Endothelial cell of umbilical vein (primary cell): Measurements from ENCODE around the gene GNAL. TPM values are rescaled to one million over a fixed set of nuclear protein-coding genes. Genes with fewer than 3 reads are reported as not detected.

Experiments used
- BruUV-seq: library from RNA; stranded (reverse); fragments of 400-500 nt; replicated peaks from 2 replicates; lab custom pipeline; 2021; lab: Mats Ljungman, UMichigan
- CTCF ChIA-PET: fragments of 300-600, 350-600 bp; sonication (Branson Sonifier 250); formaldehyde crosslinking; loops from one replicate; lab custom pipeline; 2021; ENCODE audit warnings: antibody characterized with exemption, inconsistent platforms; lab: Charles Lee
- POLR2A ChIA-PET: fragments of 300-600, 350-600 bp; sonication (Branson Sonifier 250); formaldehyde crosslinking; loops from one replicate; lab custom pipeline; 2021; ENCODE audit warnings: antibody characterized with exemption, inconsistent platforms; lab: Charles Lee
- DNase-seq: peaks from one replicate; pipeline ENCODE4 v3.0.0-alpha.2; 2011; ENCODE audit warnings: low read depth, low spot score
- FAIRE-seq: peaks from 2 replicates; lab custom pipeline; 2011; peaks lifted over from hg19 to GRCh38; lab: Jason Lieb, UNC
- H2AFZ ChIP-seq: 2 replicates; pipeline ENCODE4 v1.6.0; 2012; ENCODE audit warnings: low read depth, low read length, control low read depth, inconsistent platforms
- H3K27ac ChIP-seq: 2 replicates; pipeline ENCODE4 v1.5.1; 2011; ENCODE audit warnings: low read depth, mild to moderate bottlenecking, control low read depth, low read length, moderate library complexity; ENCODE audit not compliant: insufficient read depth
- H3K27me3 ChIP-seq, 2 experiments: 2 replicates each; pipeline versions ENCODE4 v1.6.0 to v1.6.1; 2011; ENCODE audit warnings: low read length in 2 of 2, mixed read lengths in 1 of 2; ENCODE audit not compliant: control insufficient read depth in 2 of 2, insufficient read depth in 2 of 2
- H3K36me3 ChIP-seq, 2 experiments: 2 replicates in 1 of 2; 3 replicates in 1 of 2; pipeline ENCODE4 v1.5.1; 2011; ENCODE audit warnings: low read length in 2 of 2, mild to moderate bottlenecking in 1 of 2, moderate library complexity in 1 of 2; ENCODE audit not compliant: control insufficient read depth in 2 of 2, insufficient read depth in 2 of 2; ENCODE audit errors: extremely low read depth in 1 of 2
- H3K4me1 ChIP-seq: 3 replicates; pipeline ENCODE4 v1.5.1; 2011; ENCODE audit warnings: mild to moderate bottlenecking, low read length; ENCODE audit not compliant: control insufficient read depth, insufficient read depth; ENCODE audit errors: extremely low read depth
- H3K4me2 ChIP-seq: 2 replicates; pipeline ENCODE4 v1.6.1; 2011; ENCODE audit warnings: low read length, control low read depth, mixed read lengths; ENCODE audit not compliant: insufficient read depth
- H3K4me3 ChIP-seq, 3 experiments: fragments of 200-600 bp in 1 of 3; sonication (generic), shearing (Covaris generic) in 1 of 3; replicated peaks in 1 of 3; 2 replicates each; pipeline ENCODE4 v1.5.1; 2011 to 2016; ENCODE audit warnings: control low read depth in 3 of 3, low read length in 3 of 3, mild to moderate bottlenecking in 2 of 3, inconsistent platforms in 1 of 3, low read depth in 1 of 3, moderate library complexity in 1 of 3; ENCODE audit not compliant: insufficient read depth in 1 of 3
- H3K79me2 ChIP-seq: 2 replicates; pipeline ENCODE4 v1.6.0; 2012; ENCODE audit warnings: low read length, inconsistent platforms; ENCODE audit not compliant: control insufficient read depth, insufficient read depth
- H3K9ac ChIP-seq: replicated peaks from 2 replicates; pipeline ENCODE3; 2011; ENCODE audit warnings: low read length, control low read depth; ENCODE audit not compliant: insufficient read depth; ENCODE audit errors: extremely low read depth
- H3K9me1 ChIP-seq: replicated peaks from 3 replicates; pipeline ENCODE4 v1.6.0; 2011; ENCODE audit warnings: mild to moderate bottlenecking, low read length; ENCODE audit not compliant: control insufficient read depth, insufficient read depth; ENCODE audit errors: extremely low read depth
- H3K9me3 ChIP-seq: replicated peaks from 2 replicates; pipeline ENCODE4 v1.5.1; 2012; ENCODE audit warnings: low read length, inconsistent platforms; ENCODE audit not compliant: control insufficient read depth, insufficient read depth
- H4K20me1 ChIP-seq: replicated peaks from 2 replicates; pipeline ENCODE3; 2011; ENCODE audit warnings: mild to moderate bottlenecking, low read length; ENCODE audit not compliant: control insufficient read depth, insufficient read depth; ENCODE audit errors: extremely low read depth
- EZH2 ChIP-seq: IDR thresholded peaks from 2 replicates; pipeline ENCODE4 v1.6.1; 2012; ENCODE audit warnings: borderline replicate concordance, low read depth, mild to moderate bottlenecking, moderate library complexity, low read length, inconsistent platforms; ENCODE audit not compliant: severe bottlenecking
- FOS ChIP-seq: IDR thresholded peaks from 2 replicates; pipeline ENCODE4 v1.6.1; 2011; ENCODE audit warnings: mild to moderate bottlenecking, low read length, moderate library complexity, borderline replicate concordance; ENCODE audit not compliant: insufficient read depth
- GATA2 ChIP-seq: IDR thresholded peaks from 2 replicates; pipeline ENCODE4 v1.7.0; 2011; ENCODE audit warnings: low read depth, mild to moderate bottlenecking, moderate library complexity, mixed read lengths, low read length; ENCODE audit not compliant: insufficient read length, insufficient read depth
- JUN ChIP-seq: IDR thresholded peaks from 2 replicates; pipeline ENCODE4 v1.6.1; 2011; ENCODE audit warnings: borderline replicate concordance, low read depth; ENCODE audit not compliant: insufficient read length, insufficient read depth
- MYC ChIP-seq: IDR thresholded peaks from one replicate; pipeline ENCODE4 v1.6.1; 2011; ENCODE audit warnings: mild to moderate bottlenecking, low read depth, low read length
- POLR2A ChIP-seq: IDR thresholded peaks from 2 replicates; pipeline ENCODE4 v1.6.1; 2012; ENCODE audit warnings: low read depth, mild to moderate bottlenecking, control low read depth, low read length
- POLR2AphosphoS5 ChIP-seq: IDR thresholded peaks from 2 replicates; pipeline ENCODE4 v1.6.1; 2012; ENCODE audit warnings: low read depth, mild to moderate bottlenecking, control low read depth, low read length, moderate library complexity; ENCODE audit not compliant: insufficient read depth
- dilution Hi-C: fragments of 300-500 bp; cut with MboI; formaldehyde crosslinking; loops from one replicate; pipeline ENCODE4 v1.15.0; 2019; ENCODE audit warnings: low sequenced_read_pairs; ENCODE audit not compliant: extremely low pct_ligation_motif_present
- intact Hi-C: fragments of 100-400 bp; cut with micrococcal nuclease; formaldehyde crosslinking; loops from one replicate; pipeline ENCODE4 v1.10.0; 2022
- polyA plus RNA-seq, 4 experiments: library from polyadenylated mRNA; depleted of rRNA in 3 of 4; stranded (reverse) in 3 of 4; unstranded in 1 of 4; fragments of >200 nt; gene quantifications; 2 replicates each; pipeline versions ENCODE4 v1.2.1 to v1.2.3, GENCODE V29; 2011 to 2012; ENCODE audit warnings: missing spikeins in 1 of 4
- total RNA-seq: library from RNA; stranded (reverse); gene quantifications from 2 replicates; pipeline ENCODE4 v1.2.3, GENCODE V29; 2021
- TF ChIP-seq, protein P1 (sequence below): IDR thresholded peaks from 2 replicates; pipeline ENCODE4 v1.6.1; 2011; ENCODE audit not compliant: insufficient read depth, insufficient read length
- TF ChIP-seq, protein P2 (sequence below), 2 donors: IDR thresholded peaks; 1 replicate in 1 of 2; 2 replicates in 1 of 2; pipeline ENCODE4 v1.5.1; 2011; ENCODE audit warnings: low read length in 2 of 2, mild to moderate bottlenecking in 2 of 2, moderate library complexity in 2 of 2, control low read depth in 1 of 2, inconsistent platforms in 1 of 2, low read depth in 1 of 2; ENCODE audit not compliant: insufficient read depth in 1 of 2; ENCODE audit errors: extremely low read depth in 1 of 2

The GNAL gene
- total and polyA plus RNA-seq, 2 donors (not counting 3 experiments of a cell fraction or from before 2014, with no cell fraction given): 0.07 to 0.73 TPM

DNA sequence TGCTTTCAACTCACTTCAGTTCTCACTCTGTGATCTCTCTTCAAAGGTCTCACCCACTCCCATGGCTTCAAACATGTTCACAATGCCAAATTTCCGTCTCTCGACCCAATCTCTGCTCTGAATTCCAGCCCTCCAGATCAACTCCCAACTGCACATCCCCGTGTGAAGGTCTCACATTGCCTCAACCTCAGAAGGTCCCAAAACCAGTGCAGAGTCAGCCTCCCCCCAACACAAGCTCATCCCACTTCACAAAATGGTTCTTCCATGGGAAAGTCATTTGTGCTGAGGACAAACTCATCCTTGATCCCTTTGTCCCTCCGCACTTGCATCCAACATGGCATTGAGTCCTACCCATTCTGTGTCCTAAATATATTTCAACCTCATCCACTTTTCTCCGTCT, 31.0 kb upstream of the GNAL start:
- no peaks in the 10 kb centered on the region for H3K79me2 ChIP-seq
- intact Hi-C loops (loop anchor here (10.0 kb wide), 1 partner anchor 577 kb away; no protein-coding TSS in a partner anchor), dilution Hi-C loops (no loop called here)
- H3K27me3 ChIP-seq: peaks cover 0 to 2% of the 10 kb centered on the region in 2 experiments
- no peaks in the 10 kb centered on the region for H3K4me1 ChIP-seq
- H3K9ac ChIP-seq: no peak overlapping the region
- no peak overlapping the region for H3K27ac ChIP-seq
- H4K20me1 ChIP-seq: no peaks in the 10 kb centered on the region
- ChIA-PET POLR2A (no interaction called here), CTCF (interaction anchor here (3.5 kb wide), 1 partner anchor 8 kb away, joined by 22 read pairs; no protein-coding TSS in a partner anchor)
- DNase-seq (no peak), FAIRE-seq (no peak)
- H3K4me3 ChIP-seq: no peak overlapping the region
- no peak overlapping the region for H2AFZ ChIP-seq
- H3K9me1 ChIP-seq: no peaks in the 10 kb centered on the region
- no peak overlapping the region for H3K4me2 ChIP-seq
- H3K9me3 ChIP-seq: no peaks in the 10 kb centered on the region
- no peaks in the 10 kb centered on the region for H3K36me3 ChIP-seq
- TF ChIP-seq MYC: no peak
- TF ChIP-seq FOS: no peak
- TF ChIP-seq EZH2: no peak
- TF ChIP-seq, protein P1, sequence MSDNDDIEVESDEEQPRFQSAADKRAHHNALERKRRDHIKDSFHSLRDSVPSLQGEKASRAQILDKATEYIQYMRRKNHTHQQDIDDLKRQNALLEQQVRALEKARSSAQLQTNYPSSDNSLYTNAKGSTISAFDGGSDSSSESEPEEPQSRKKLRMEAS: no peak
- TF ChIP-seq JUN: no peak
- no peak for TF ChIP-seq GATA2
- no peak for TF ChIP-seq POLR2AphosphoS5
- TF ChIP-seq, protein P2, sequence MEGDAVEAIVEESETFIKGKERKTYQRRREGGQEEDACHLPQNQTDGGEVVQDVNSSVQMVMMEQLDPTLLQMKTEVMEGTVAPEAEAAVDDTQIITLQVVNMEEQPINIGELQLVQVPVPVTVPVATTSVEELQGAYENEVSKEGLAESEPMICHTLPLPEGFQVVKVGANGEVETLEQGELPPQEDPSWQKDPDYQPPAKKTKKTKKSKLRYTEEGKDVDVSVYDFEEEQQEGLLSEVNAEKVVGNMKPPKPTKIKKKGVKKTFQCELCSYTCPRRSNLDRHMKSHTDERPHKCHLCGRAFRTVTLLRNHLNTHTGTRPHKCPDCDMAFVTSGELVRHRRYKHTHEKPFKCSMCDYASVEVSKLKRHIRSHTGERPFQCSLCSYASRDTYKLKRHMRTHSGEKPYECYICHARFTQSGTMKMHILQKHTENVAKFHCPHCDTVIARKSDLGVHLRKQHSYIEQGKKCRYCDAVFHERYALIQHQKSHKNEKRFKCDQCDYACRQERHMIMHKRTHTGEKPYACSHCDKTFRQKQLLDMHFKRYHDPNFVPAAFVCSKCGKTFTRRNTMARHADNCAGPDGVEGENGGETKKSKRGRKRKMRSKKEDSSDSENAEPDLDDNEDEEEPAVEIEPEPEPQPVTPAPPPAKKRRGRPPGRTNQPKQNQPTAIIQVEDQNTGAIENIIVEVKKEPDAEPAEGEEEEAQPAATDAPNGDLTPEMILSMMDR (IDR thresholded peaks at IDR 0.05; ENCODE audit: extremely low read depth in 1 of 2, insufficient read depth in 1 of 2, low read depth in 1 of 2, low read length in 2 of 2): no peak
- no peak for TF ChIP-seq POLR2A
- no TSS peak for BruUV-seq
